PFSK-1 (cell line): ENCODE data around the gene C16orf46.

ENCODE experiments used
- FOXP2 ChIP-seq: optimal IDR thresholded peaks from 2 replicates; pipeline ENCODE3; 2011; ENCODE audit warnings: borderline replicate concordance, control low read depth, inconsistent platforms; ENCODE audit not compliant: insufficient read depth; ENCODE audit errors: extremely low read length, extremely low read depth
- POLR2AphosphoS5 ChIP-seq: IDR thresholded peaks from 2 replicates; pipeline ENCODE4 v1.6.1; 2012; ENCODE audit warnings: low read depth, mild to moderate bottlenecking, control low read depth, low read length, moderate library complexity
- REST ChIP-seq, 2 experiments: IDR thresholded peaks; 2 replicates each; pipeline versions ENCODE4 v1.6.1 to v1.8.0; 2011 to 2012; ENCODE audit warnings: low read depth in 2 of 2, low read length in 2 of 2, control low read depth in 1 of 2, inconsistent platforms in 1 of 2, mild to moderate bottlenecking in 1 of 2, moderate library complexity in 1 of 2; ENCODE audit not compliant: insufficient read depth in 1 of 2
- SIN3A ChIP-seq: IDR thresholded peaks from 2 replicates; pipeline ENCODE4 v1.6.1; 2012; ENCODE audit warnings: mild to moderate bottlenecking, low read length, moderate library complexity, borderline replicate concordance; ENCODE audit not compliant: insufficient read depth
- TAF1 ChIP-seq: IDR thresholded peaks from 2 replicates; pipeline ENCODE4 v1.6.1; 2012; ENCODE audit warnings: low read length, control low read depth, borderline replicate concordance; ENCODE audit not compliant: insufficient read depth

The C16orf46 gene

GRCh38 chr16:81112453-81112852 lies 35.4 kb upstream of the C16orf46 start:
- no peak for TF ChIP-seq POLR2AphosphoS5
- no peak for TF ChIP-seq TAF1
- TF ChIP-seq REST (IDR thresholded peaks at IDR 0.05; ENCODE audit: insufficient read depth in 1 of 2, low read depth in 2 of 2, low read length in 2 of 2), result no peak
- no peak for TF ChIP-seq FOXP2
- no peak for TF ChIP-seq SIN3A

GRCh38 chr16:81107511-81107910 lies 30.5 kb upstream of the C16orf46 start:
- no peak for TF ChIP-seq SIN3A

- TF ChIP-seq REST (IDR thresholded peaks at IDR 0.05; ENCODE audit: insufficient read depth in 1 of 2, low read depth in 2 of 2, low read length in 2 of 2), result no peak
- TF ChIP-seq FOXP2, result no peak
- TF ChIP-seq POLR2AphosphoS5, result no peak
- TF ChIP-seq TAF1, result no peak
- TF ChIP-seq SIN3A, result no peak
Measured at GRCh38 chr16:81106826-81107503, 29.9 kb upstream of the C16orf46 start.

- TF ChIP-seq SIN3A (no peak), TAF1 (no peak)
Measured at GRCh38 chr16:81105946-81106345, 28.9 kb upstream of the C16orf46 start.

- TF ChIP-seq REST (IDR thresholded peaks at IDR 0.05; ENCODE audit: insufficient read depth in 1 of 2, low read depth in 2 of 2, low read length in 2 of 2) (no peak), TAF1 (no peak), FOXP2 (no peak), SIN3A (no peak)
Measured at GRCh38 chr16:81101702-81102101, 24.7 kb upstream of the C16orf46 start.

- no peak for TF ChIP-seq REST (IDR thresholded peaks at IDR 0.05; ENCODE audit: insufficient read depth in 1 of 2, low read depth in 2 of 2, low read length in 2 of 2)
- TF ChIP-seq TAF1, result no peak
- no peak for TF ChIP-seq POLR2AphosphoS5
- no peak for TF ChIP-seq FOXP2
- no peak for TF ChIP-seq SIN3A
Measured at GRCh38 chr16:81099958-81100357, 22.9 kb upstream of the C16orf46 start.
